Gastroesophageal sphincter (tissue), 4 donors: ENCODE data around the gene TSPAN11. TPM values are rescaled to one million over a fixed set of nuclear protein-coding genes. Genes with fewer than 3 reads are reported as not detected.
A peak's percentile ranks its signal among the peaks of the same experiment; 100 is the strongest.

ENCODE experiments used
- ATAC-seq: fragments of 150-250 bp; one replicate; pipeline ENCODE4 v1.9.1; 2016; ENCODE audit warnings: mild to moderate bottlenecking, moderate library complexity
- H3K27ac ChIP-seq, 4 donors: fragments of 200-600 bp; sonication (generic) in 3 of 4; 1 replicate in 3 of 4; 2 replicates in 1 of 4; pipeline ENCODE4 v1.5.1; 2016 to 2019
- H3K27me3 ChIP-seq: fragments of 200-600 bp; sonication (generic); one replicate; pipeline ENCODE4 v1.5.1; 2019
- H3K36me3 ChIP-seq, 2 donors: fragments of 200-600 bp; sonication (generic); one replicate each; pipeline ENCODE4 v1.5.1; 2019; ENCODE audit warnings: control low read depth in 1 of 2
- H3K4me1 ChIP-seq, 3 donors: fragments of 200-600 bp; sonication (generic); 1 replicate in 2 of 3; 2 replicates in 1 of 3; pipeline ENCODE4 v1.5.1; 2016 to 2019; ENCODE audit warnings: control low read depth in 2 of 3
- H3K4me3 ChIP-seq, 2 donors: fragments of 200-600 bp; sonication (generic); one replicate each; pipeline ENCODE4 v1.5.1; 2019; ENCODE audit warnings: mild to moderate bottlenecking in 1 of 2, moderate library complexity in 1 of 2
- H3K9me3 ChIP-seq, 3 donors: fragments of 200-600 bp; sonication (generic); one replicate each; pipeline ENCODE4 v1.5.1; 2017 to 2019; ENCODE audit warnings: control low read depth in 2 of 3
- EP300 ChIP-seq: sonication (generic); formaldehyde crosslinking; IDR thresholded peaks from one replicate; pipeline ENCODE4 v1.6.1; 2017; ENCODE audit warnings: antibody characterized with exemption, mild to moderate bottlenecking
- POLR2A ChIP-seq, 2 donors: fragments of 450-650 bp; IDR thresholded peaks; one replicate each; pipeline ENCODE4 v1.6.1; 2017; ENCODE audit warnings: antibody characterized with exemption in 2 of 2, mild to moderate bottlenecking in 2 of 2, moderate library complexity in 1 of 2
- POLR2AphosphoS5 ChIP-seq: sonication (generic); formaldehyde crosslinking; IDR thresholded peaks from one replicate; pipeline ENCODE4 v1.6.1; 2017; ENCODE audit warnings: antibody characterized with exemption
- WGBS, 2 donors: methylation state at CpG; one replicate each; pipeline ENCODE4 v1.1.5; 2018; ENCODE audit warnings: low coverage in 1 of 2; 5-methylcytosine and 5-hydroxymethylcytosine counted together
- total RNA-seq, 4 donors: library from RNA; depleted of rRNA; stranded (reverse); fragments of >200 nt; gene quantifications; one replicate each; pipeline ENCODE4 v1.1.0, GENCODE V29; 2016
- TF ChIP-seq, protein P1 (sequence below), 4 experiments: fragments of 200-600 bp in 2 of 4; fragments of 450-650 bp in 2 of 4; sonication (generic) in 1 of 4; IDR thresholded peaks; one replicate each; pipeline ENCODE4 v1.5.1; 2017 to 2019; ENCODE audit warnings: antibody characterized with exemption in 4 of 4, mild to moderate bottlenecking in 2 of 4, moderate library complexity in 2 of 4

The TSPAN11 gene
- total RNA-seq, 4 donors from 2014 or later = 4.8 to 15.9 (median 6.5) TPM

GRCh38 chr12:30923057-30923456 lies 3.5 kb upstream of the TSPAN11 start:
- TF ChIP-seq, protein P1, sequence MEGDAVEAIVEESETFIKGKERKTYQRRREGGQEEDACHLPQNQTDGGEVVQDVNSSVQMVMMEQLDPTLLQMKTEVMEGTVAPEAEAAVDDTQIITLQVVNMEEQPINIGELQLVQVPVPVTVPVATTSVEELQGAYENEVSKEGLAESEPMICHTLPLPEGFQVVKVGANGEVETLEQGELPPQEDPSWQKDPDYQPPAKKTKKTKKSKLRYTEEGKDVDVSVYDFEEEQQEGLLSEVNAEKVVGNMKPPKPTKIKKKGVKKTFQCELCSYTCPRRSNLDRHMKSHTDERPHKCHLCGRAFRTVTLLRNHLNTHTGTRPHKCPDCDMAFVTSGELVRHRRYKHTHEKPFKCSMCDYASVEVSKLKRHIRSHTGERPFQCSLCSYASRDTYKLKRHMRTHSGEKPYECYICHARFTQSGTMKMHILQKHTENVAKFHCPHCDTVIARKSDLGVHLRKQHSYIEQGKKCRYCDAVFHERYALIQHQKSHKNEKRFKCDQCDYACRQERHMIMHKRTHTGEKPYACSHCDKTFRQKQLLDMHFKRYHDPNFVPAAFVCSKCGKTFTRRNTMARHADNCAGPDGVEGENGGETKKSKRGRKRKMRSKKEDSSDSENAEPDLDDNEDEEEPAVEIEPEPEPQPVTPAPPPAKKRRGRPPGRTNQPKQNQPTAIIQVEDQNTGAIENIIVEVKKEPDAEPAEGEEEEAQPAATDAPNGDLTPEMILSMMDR (IDR thresholded peaks at IDR 0.05) = no peak
- peaks cover 0 to 13% (median 7%) of the 10 kb centered on the region in 3 donors for H3K4me1 ChIP-seq
- H3K4me3 ChIP-seq = no peak overlapping the region
- H3K9me3 ChIP-seq = no peaks in the 10 kb centered on the region
- no peaks in the 10 kb centered on the region for H3K36me3 ChIP-seq
- H3K27ac ChIP-seq = no peak overlapping the region
- 100% methylated on average over 1 of the region's 1 CpG for WGBS, 2 donors
- H3K27me3 ChIP-seq = peaks cover 36% of the 10 kb centered on the region
- no peak for ATAC-seq

- H3K27me3 ChIP-seq = peaks cover 42% of the 10 kb centered on the region
- no peak for TF ChIP-seq EP300
- TF ChIP-seq POLR2A (IDR thresholded peaks at IDR 0.05) = no peak
- ATAC-seq = no peak
- no peaks in the 10 kb centered on the region for H3K9me3 ChIP-seq
- H3K36me3 ChIP-seq = no peaks in the 10 kb centered on the region
- 59 to 83% methylated on average over 7 to 9 of the region's 11 CpGs for WGBS, 2 donors
- peaks cover 0 to 13% (median 7%) of the 10 kb centered on the region in 3 donors for H3K4me1 ChIP-seq
- peak overlapping the region in 1 of 2 donors; percentile 54 for H3K4me3 ChIP-seq
- peak overlapping the region in 3 of 4 donors; percentile 51 to 69 (median 55) for H3K27ac ChIP-seq
These were observed 823 bp upstream of the TSPAN11 start for GRCh38 chr12:30925607-30926242.

GRCh38 chr12:30927222-30927611 lies 669 bp downstream of the TSPAN11 start:
- H3K9me3 ChIP-seq = no peaks in the 10 kb centered on the region
- H3K27me3 ChIP-seq = peaks cover 42% of the 10 kb centered on the region
- peaks cover 0 to 13% (median 7%) of the 10 kb centered on the region in 3 donors for H3K4me1 ChIP-seq
- peak overlapping the region in 2 of 4 donors; percentile 55 to 69 for H3K27ac ChIP-seq
- no peak for ATAC-seq
- H3K36me3 ChIP-seq = no peaks in the 10 kb centered on the region
- 60 to 92% methylated on average over 1 to 4 of the region's 7 CpGs for WGBS, 2 donors
- H3K4me3 ChIP-seq = peak overlapping the region in 1 of 2 donors; percentile 54
- no peak for TF ChIP-seq POLR2A (IDR thresholded peaks at IDR 0.05)
- TF ChIP-seq POLR2AphosphoS5 = no peak
- TF ChIP-seq EP300 = no peak
- TF ChIP-seq, protein P1 (IDR thresholded peaks at IDR 0.05) = no peak

GRCh38 chr12:30928356-30929244 lies 2.1 kb downstream of the TSPAN11 start:
- WGBS, 2 donors = 75 to 82% methylated on average over 9 to 11 of the region's 12 CpGs
- peak overlapping the region in 2 of 4 donors; percentile 12 to 19 for H3K27ac ChIP-seq

GRCh38 chr12:30930238-30930637 lies 3.7 kb downstream of the TSPAN11 start:
- WGBS, 2 donors = 67 to 82% methylated on average over 2 of the region's 7 CpGs
- peak; percentile 34 for ATAC-seq
- TF ChIP-seq EP300 = no peak
- TF ChIP-seq, protein P1 (IDR thresholded peaks at IDR 0.05) = no peak
- no peak for TF ChIP-seq POLR2A (IDR thresholded peaks at IDR 0.05)
- Histone ChIP-seq H3K9me3 (no peaks in the 10 kb centered on the region), H3K4me1 (peaks cover 0 to 13% (median 7%) of the 10 kb centered on the region in 3 donors), H3K27me3 (peaks cover 32% of the 10 kb centered on the region), H3K27ac (peak overlapping the region in 3 of 4 donors; percentile 10 to 42 (median 14)), H3K36me3 (no peaks in the 10 kb centered on the region), H3K4me3 (no peak overlapping the region)

More at GRCh38 chr12:30928356-30929244, 2.1 kb downstream of the TSPAN11 start:
- Histone ChIP-seq H3K27me3 (peaks cover 42% of the 10 kb centered on the region), H3K4me3 (peak overlapping the region in 1 of 2 donors; percentile 54), H3K4me1 (peaks cover 0 to 13% (median 7%) of the 10 kb centered on the region in 3 donors), H3K9me3 (no peaks in the 10 kb centered on the region), H3K36me3 (no peaks in the 10 kb centered on the region)
- ATAC-seq = no peak
- TF ChIP-seq, protein P1 (IDR thresholded peaks at IDR 0.05) = no peak
- TF ChIP-seq POLR2A (IDR thresholded peaks at IDR 0.05) = no peak
